Measurements from ENCODE around the gene TAF12. TPM values are rescaled to one million over a fixed set of nuclear protein-coding genes. Genes with fewer than 3 reads are reported as not detected.

TAF12 gene
- total RNA-seq, 1 experiment from 2014 or later, result 33.9 TPM

GRCh38 chr1:28684937-28685336 is 42.1 kb upstream of the TAF12 start:
- Histone ChIP-seq H3K4me3 (ENCODE audit: low read depth in 2 of 2, low read length in 2 of 2) (no peak overlapping the region), H3K9me3 (ENCODE audit: control insufficient read depth, insufficient read depth, low read depth, low read length) (no peaks in the 10 kb centered on the region), H3K27me3 (ENCODE audit: control insufficient read depth, insufficient read depth, low read length) (no peaks in the 10 kb centered on the region), H3K27ac (ENCODE audit: low read length) (no peak overlapping the region), H3K4me1 (ENCODE audit: control insufficient read depth, insufficient read depth, low read length) (no peaks in the 10 kb centered on the region), H3K36me3 (ENCODE audit: control insufficient read depth, insufficient read depth, low read length) (0 out of 2 replicates have a peak, but pooled peaks cover 2% of the 10 kb centered on the region)
- no peak for TF ChIP-seq REST (IDR thresholded peaks at IDR 0.05; ENCODE audit: insufficient read depth in 1 of 2, low read depth in 2 of 2, low read length in 1 of 2)
- no peak for TF ChIP-seq CTCF (IDR thresholded peaks at IDR 0.05)
- TF ChIP-seq SIN3A (IDR thresholded peaks at IDR 0.05; ENCODE audit: borderline replicate concordance, insufficient read depth, low read depth, low read length), result no peak
- no peak for TF ChIP-seq TCF7L2 (IDR thresholded peaks at IDR 0.05; ENCODE audit: low read depth, low read length)
- no peak for TF ChIP-seq POLR2AphosphoS5 (IDR thresholded peaks at IDR 0.05; ENCODE audit: low read depth, low read length)
- POLR2A ChIA-PET, result interaction anchor here (0.5 to 0.6 kb wide), 2 partner anchors 42 to 47 kb away, joined by 6 to 8 read pairs; partner anchors contain the start of gene TAF12
- DNase-seq (ENCODE audit: low read depth, low spot score) (no peak), ATAC-seq (no peak)
- in situ Hi-C loops (cut with HindIII; ENCODE audit: low pct_unique_long_range_greater_than_20kb, low sequenced_read_pairs) (no loop called here), intact Hi-C loops (cut with micrococcal nuclease; ENCODE audit: unreplicated experiment) (no loop called here)
- CTCF ChIA-PET, result no interaction called here
- BruUV-seq (replicated peaks), result no TSS peak

- POLR2A ChIA-PET, result no interaction called here
- DNase-seq (ENCODE audit: low read depth, low spot score), result no peak
- no peak for ATAC-seq
- Histone ChIP-seq H3K27me3 (ENCODE audit: control insufficient read depth, insufficient read depth, low read length) (no peaks in the 10 kb centered on the region), H3K27ac (ENCODE audit: low read length) (no peak overlapping the region), H3K4me1 (ENCODE audit: control insufficient read depth, insufficient read depth, low read length) (no peaks in the 10 kb centered on the region), H3K36me3 (ENCODE audit: control insufficient read depth, insufficient read depth, low read length) (0 out of 2 replicates have a peak, but pooled peaks cover 2% of the 10 kb centered on the region), H3K4me3 (ENCODE audit: low read depth in 2 of 2, low read length in 2 of 2) (no peak overlapping the region), H3K9me3 (ENCODE audit: control insufficient read depth, insufficient read depth, low read depth, low read length) (no peaks in the 10 kb centered on the region)
- in situ Hi-C loops (cut with HindIII; ENCODE audit: low pct_unique_long_range_greater_than_20kb, low sequenced_read_pairs) (no loop called here), intact Hi-C loops (cut with micrococcal nuclease; ENCODE audit: unreplicated experiment) (no loop called here)
- TF ChIP-seq TCF7L2 (IDR thresholded peaks at IDR 0.05; ENCODE audit: low read depth, low read length), result no peak
- no peak for TF ChIP-seq REST (IDR thresholded peaks at IDR 0.05; ENCODE audit: insufficient read depth in 1 of 2, low read depth in 2 of 2, low read length in 1 of 2)
- TF ChIP-seq CTCF (IDR thresholded peaks at IDR 0.05), result no peak
- TF ChIP-seq SIN3A (IDR thresholded peaks at IDR 0.05; ENCODE audit: borderline replicate concordance, insufficient read depth, low read depth, low read length), result no peak
- TF ChIP-seq POLR2AphosphoS5 (IDR thresholded peaks at IDR 0.05; ENCODE audit: low read depth, low read length), result no peak
- CTCF ChIA-PET, result no interaction called here
- no TSS peak for BruUV-seq (replicated peaks)
Observed at GRCh38 chr1:28682840-28683239, 40.0 kb upstream of the TAF12 start.

All from Panc1 (cell line).